DOHH2 (cell line): ENCODE measurements around the gene PTPRC.

Experiments used
- CTCF ChIP-seq: fragments of 200-600 bp; sonication (generic); IDR thresholded peaks from one replicate; pipeline ENCODE4 v1.5.1; 2014; ENCODE audit warnings: antibody characterized with exemption, mild to moderate bottlenecking, low read depth, low read length; ENCODE audit not compliant: poor library complexity, severe bottlenecking
- EZH2phosphoT487 ChIP-seq: fragments of 200-600 bp; sonication (generic); IDR thresholded peaks from 2 replicates; pipeline ENCODE4 v1.6.1; 2017; ENCODE audit warnings: borderline replicate concordance, mild to moderate bottlenecking, antibody characterized with exemption, low read length, moderate library complexity, mixed read lengths

- TF ChIP-seq CTCF (no peak), EZH2phosphoT487 (no peak)
Observed at GRCh38 chr1:198599749-198600148, 39.1 kb upstream of the PTPRC start.
